ENCODE data around the gene FABP7. TPM values are rescaled to one million over a fixed set of nuclear protein-coding genes. Genes with fewer than 3 reads are reported as not detected.

Gene FABP7
- total and polyA plus RNA-seq, 2 of the 13 experiments (the other 11 are each of a cell fraction or from before 2014, with no cell fraction given): not detected

- no peak overlapping the region for H3K27ac ChIP-seq (ENCODE audit: extremely low read length, insufficient read depth, low read length)
- no peak for TF ChIP-seq TSC22D2 (CRISPR knock-in tag; IDR thresholded peaks at IDR 0.05; ENCODE audit: borderline replicate concordance)
- no peak for TF ChIP-seq MIER3 (CRISPR knock-in tag; IDR thresholded peaks at IDR 0.05; ENCODE audit: borderline replicate concordance)
- TF ChIP-seq, protein P1, sequence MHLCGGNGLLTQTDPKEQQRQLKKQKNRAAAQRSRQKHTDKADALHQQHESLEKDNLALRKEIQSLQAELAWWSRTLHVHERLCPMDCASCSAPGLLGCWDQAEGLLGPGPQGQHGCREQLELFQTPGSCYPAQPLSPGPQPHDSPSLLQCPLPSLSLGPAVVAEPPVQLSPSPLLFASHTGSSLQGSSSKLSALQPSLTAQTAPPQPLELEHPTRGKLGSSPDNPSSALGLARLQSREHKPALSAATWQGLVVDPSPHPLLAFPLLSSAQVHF (CRISPR knock-in tag; IDR thresholded peaks at IDR 0.05): no peak
- TF ChIP-seq, protein P2, sequence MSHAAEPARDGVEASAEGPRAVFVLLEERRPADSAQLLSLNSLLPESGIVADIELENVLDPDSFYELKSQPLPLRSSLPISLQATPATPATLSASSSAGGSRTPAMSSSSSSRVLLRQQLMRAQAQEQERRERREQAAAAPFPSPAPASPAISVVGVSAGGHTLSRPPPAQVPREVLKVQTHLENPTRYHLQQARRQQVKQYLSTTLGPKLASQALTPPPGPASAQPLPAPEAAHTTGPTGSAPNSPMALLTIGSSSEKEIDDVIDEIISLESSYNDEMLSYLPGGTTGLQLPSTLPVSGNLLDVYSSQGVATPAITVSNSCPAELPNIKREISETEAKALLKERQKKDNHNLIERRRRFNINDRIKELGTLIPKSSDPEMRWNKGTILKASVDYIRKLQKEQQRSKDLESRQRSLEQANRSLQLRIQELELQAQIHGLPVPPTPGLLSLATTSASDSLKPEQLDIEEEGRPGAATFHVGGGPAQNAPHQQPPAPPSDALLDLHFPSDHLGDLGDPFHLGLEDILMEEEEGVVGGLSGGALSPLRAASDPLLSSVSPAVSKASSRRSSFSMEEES (CRISPR knock-in tag; IDR thresholded peaks at IDR 0.05): no peak
- no peak for TF ChIP-seq SKI (IDR thresholded peaks at IDR 0.05; ENCODE audit: partially characterized antibody)
- TF ChIP-seq ZFP1 (CRISPR knock-in tag; IDR thresholded peaks at IDR 0.05): no peak
- TF ChIP-seq ZNF800 (CRISPR knock-in tag; IDR thresholded peaks at IDR 0.05): no peak
- no peak for TF ChIP-seq ZNF282 (IDR thresholded peaks at IDR 0.05; ENCODE audit: partially characterized antibody)
- no peak for TF ChIP-seq ZEB1 (IDR thresholded peaks at IDR 0.05; ENCODE audit: insufficient replicate concordance, low read depth)
- no peak for TF ChIP-seq ZNF713 (CRISPR knock-in tag; IDR thresholded peaks at IDR 0.05)
- TF ChIP-seq ZNF552 (CRISPR knock-in tag; IDR thresholded peaks at IDR 0.05; ENCODE audit: borderline replicate concordance): no peak
- no peak for TF ChIP-seq PLRG1 (conservative IDR thresholded peaks at IDR 0.05)
- no peak for TF ChIP-seq AKNA (CRISPR knock-in tag; IDR thresholded peaks at IDR 0.05; ENCODE audit: borderline replicate concordance)
- no peaks in the 10 kb centered on the region for H3K79me2 ChIP-seq (ENCODE audit: insufficient read depth, low read length)
- H3K4me3 ChIP-seq (replicated peaks in 1 of 3; ENCODE audit: insufficient read depth in 1 of 3, low read depth in 2 of 3, low read length in 3 of 3): no peak overlapping the region
- H3K9me3 ChIP-seq (ENCODE audit: low read length): no peaks in the 10 kb centered on the region
- ChIA-PET CTCF (ENCODE audit: low intra/inter-chr PET ratio, low total read pairs) (interaction anchor here (3.5 kb wide), 1 partner anchor 66 kb away, joined by 59 read pairs; no protein-coding TSS in a partner anchor), POLR2A (no interaction called here)
- in situ Hi-C loops (cut with HindIII; ENCODE audit: extremely low pct_ligation_motif_present, low pct_unique_long_range_greater_than_20kb) (no loop called here), intact Hi-C loops (cut with micrococcal nuclease; ENCODE audit: unreplicated experiment) (no loop called here)
- no peaks in the 10 kb centered on the region for H3K36me3 ChIP-seq (replicated peaks in 1 of 2; ENCODE audit: control insufficient read depth in 1 of 2, insufficient read depth in 2 of 2, low read length in 2 of 2)
- no peak overlapping the region for H2AFZ ChIP-seq (ENCODE audit: low read length)
- peak; percentile 38; the same call in 1 of the 3 replicates for ATAC-seq
- H3K4me2 ChIP-seq (ENCODE audit: low read depth, low read length): no peak overlapping the region
- 69% methylated on average over 3 of the region's 3 CpGs for WGBS (ENCODE audit: low lambda C conversion rate)
- H3K4me1 ChIP-seq (ENCODE audit: insufficient read depth, low read length): peaks cover 9% of the 10 kb centered on the region
- no peaks in the 10 kb centered on the region for H4K20me1 ChIP-seq (ENCODE audit: insufficient read depth, low read length)
- FAIRE-seq: no peak
- H3K27me3 ChIP-seq (ENCODE audit: control insufficient read depth in 1 of 2, insufficient read depth in 2 of 2, low read length in 2 of 2): no peaks in the 10 kb centered on the region
- BruUV-seq (replicated peaks): no TSS peak
- no peak for DNase-seq (ENCODE audit: low spot score)
- no peak overlapping the region for H3K9ac ChIP-seq (ENCODE audit: insufficient read depth, low read depth, low read length)
Observed at GRCh38 chr6:122772724-122773415, 6.6 kb upstream of the FABP7 start.
